ENCODE data around the gene NRXN3.

NRXN3 gene

GRCh38 chr14:79027138-79027537, 857.0 kb downstream of the NRXN3 start:
- in situ Hi-C loops (cut with MboI; ENCODE audit: low sequenced_read_pairs): no loop called here
- H3K36me3 ChIP-seq (replicated peaks): no peaks in the 10 kb centered on the region

GRCh38 chr14:79028281-79028680, 858.1 kb downstream of the NRXN3 start:
- H3K36me3 ChIP-seq (replicated peaks): no peaks in the 10 kb centered on the region
- DNase-seq (ENCODE audit: low spot score in 2 of 2): no peak
- H3K9me3 ChIP-seq: no peaks in the 10 kb centered on the region
- in situ Hi-C loops (cut with MboI; ENCODE audit: low sequenced_read_pairs): no loop called here
- H3K4me1 ChIP-seq: no peaks in the 10 kb centered on the region
- no peak overlapping the region for H3K4me3 ChIP-seq
- no peaks in the 10 kb centered on the region for H3K27me3 ChIP-seq (ENCODE audit: low read depth)

More at GRCh38 chr14:79027138-79027537, 857.0 kb downstream of the NRXN3 start:
- Histone ChIP-seq H3K4me3 (no peak overlapping the region), H3K4me1 (no peaks in the 10 kb centered on the region), H3K9me3 (no peaks in the 10 kb centered on the region), H3K27me3 (ENCODE audit: low read depth) (no peaks in the 10 kb centered on the region)
- DNase-seq (ENCODE audit: low spot score in 2 of 2): no peak

GRCh38 chr14:79036441-79036840, 866.3 kb downstream of the NRXN3 start:
- no peaks in the 10 kb centered on the region for H3K4me1 ChIP-seq

GRCh38 chr14:79037106-79037505, 866.9 kb downstream of the NRXN3 start:
- Histone ChIP-seq H3K27me3 (ENCODE audit: low read depth) (no peaks in the 10 kb centered on the region), H3K4me3 (no peak overlapping the region), H3K9me3 (no peaks in the 10 kb centered on the region), H3K4me1 (no peaks in the 10 kb centered on the region), H3K36me3 (replicated peaks) (no peaks in the 10 kb centered on the region)
- in situ Hi-C loops (cut with MboI; ENCODE audit: low sequenced_read_pairs): no loop called here
- no peak for DNase-seq (ENCODE audit: low spot score in 2 of 2)

More at GRCh38 chr14:79036441-79036840, 866.3 kb downstream of the NRXN3 start:
- no peak for DNase-seq (ENCODE audit: low spot score in 2 of 2)
- H3K9me3 ChIP-seq: no peaks in the 10 kb centered on the region
- in situ Hi-C loops (cut with MboI; ENCODE audit: low sequenced_read_pairs): no loop called here
- H3K27me3 ChIP-seq (ENCODE audit: low read depth): no peaks in the 10 kb centered on the region
- H3K4me3 ChIP-seq: no peak overlapping the region
- H3K36me3 ChIP-seq (replicated peaks): no peaks in the 10 kb centered on the region

GRCh38 chr14:79037593-79037992, 867.4 kb downstream of the NRXN3 start:
- H3K4me3 ChIP-seq: no peak overlapping the region
- DNase-seq (ENCODE audit: low spot score in 2 of 2): no peak
- H3K4me1 ChIP-seq: no peaks in the 10 kb centered on the region
- no peaks in the 10 kb centered on the region for H3K9me3 ChIP-seq
- no peaks in the 10 kb centered on the region for H3K27me3 ChIP-seq (ENCODE audit: low read depth)
- no peaks in the 10 kb centered on the region for H3K36me3 ChIP-seq (replicated peaks)
- in situ Hi-C loops (cut with MboI; ENCODE audit: low sequenced_read_pairs): no loop called here

- DNase-seq (ENCODE audit: low spot score in 2 of 2): no peak
- Histone ChIP-seq H3K4me1 (no peaks in the 10 kb centered on the region), H3K36me3 (replicated peaks) (no peaks in the 10 kb centered on the region), H3K9me3 (no peaks in the 10 kb centered on the region), H3K4me3 (no peak overlapping the region), H3K27me3 (ENCODE audit: low read depth) (no peaks in the 10 kb centered on the region)
- in situ Hi-C loops (cut with MboI; ENCODE audit: low sequenced_read_pairs): no loop called here
These were observed 870.6 kb downstream of the NRXN3 start for GRCh38 chr14:79040790-79041189.

- no peak overlapping the region for H3K4me3 ChIP-seq
- no peaks in the 10 kb centered on the region for H3K9me3 ChIP-seq
- H3K27me3 ChIP-seq (ENCODE audit: low read depth): no peaks in the 10 kb centered on the region
- H3K4me1 ChIP-seq: no peaks in the 10 kb centered on the region
- DNase-seq (ENCODE audit: low spot score in 2 of 2): no peak
- in situ Hi-C loops (cut with MboI; ENCODE audit: low sequenced_read_pairs): no loop called here
- H3K36me3 ChIP-seq (replicated peaks): no peaks in the 10 kb centered on the region
These were observed 873.2 kb downstream of the NRXN3 start for GRCh38 chr14:79043194-79043889.

- no peak for DNase-seq (ENCODE audit: low spot score in 2 of 2)
- Histone ChIP-seq H3K9me3 (no peaks in the 10 kb centered on the region), H3K4me1 (no peaks in the 10 kb centered on the region), H3K36me3 (replicated peaks) (no peaks in the 10 kb centered on the region), H3K27me3 (ENCODE audit: low read depth) (no peaks in the 10 kb centered on the region), H3K4me3 (no peak overlapping the region)
- in situ Hi-C loops (cut with MboI; ENCODE audit: low sequenced_read_pairs): no loop called here
These were observed 874.9 kb downstream of the NRXN3 start for GRCh38 chr14:79044894-79045624.

GRCh38 chr14:79050787-79051727, 880.9 kb downstream of the NRXN3 start:
- no peaks in the 10 kb centered on the region for H3K9me3 ChIP-seq
- no peak overlapping the region for H3K4me3 ChIP-seq
- no peaks in the 10 kb centered on the region for H3K36me3 ChIP-seq (replicated peaks)
- DNase-seq (ENCODE audit: low spot score in 2 of 2): peak in 1 of 2 experiments; percentile 23
- no peaks in the 10 kb centered on the region for H3K4me1 ChIP-seq
- no peaks in the 10 kb centered on the region for H3K27me3 ChIP-seq (ENCODE audit: low read depth)
- in situ Hi-C loops (cut with MboI; ENCODE audit: low sequenced_read_pairs): no loop called here

GRCh38 chr14:79051742-79052141, 881.6 kb downstream of the NRXN3 start:
- Histone ChIP-seq H3K27me3 (ENCODE audit: low read depth) (no peaks in the 10 kb centered on the region), H3K4me1 (no peaks in the 10 kb centered on the region), H3K36me3 (replicated peaks) (no peaks in the 10 kb centered on the region), H3K4me3 (no peak overlapping the region), H3K9me3 (no peaks in the 10 kb centered on the region)
- DNase-seq (ENCODE audit: low spot score in 2 of 2): no peak
- in situ Hi-C loops (cut with MboI; ENCODE audit: low sequenced_read_pairs): no loop called here

- Histone ChIP-seq H3K36me3 (replicated peaks) (no peaks in the 10 kb centered on the region), H3K27me3 (ENCODE audit: low read depth) (no peaks in the 10 kb centered on the region), H3K9me3 (no peaks in the 10 kb centered on the region), H3K4me1 (no peaks in the 10 kb centered on the region), H3K4me3 (no peak overlapping the region)
- no peak for DNase-seq (ENCODE audit: low spot score in 2 of 2)
- in situ Hi-C loops (cut with MboI; ENCODE audit: low sequenced_read_pairs): no loop called here
These were observed 886.7 kb downstream of the NRXN3 start for GRCh38 chr14:79056879-79057278.

- H3K4me3 ChIP-seq: no peak overlapping the region
- no peaks in the 10 kb centered on the region for H3K27me3 ChIP-seq (ENCODE audit: low read depth)
- no peaks in the 10 kb centered on the region for H3K9me3 ChIP-seq
- in situ Hi-C loops (cut with MboI; ENCODE audit: low sequenced_read_pairs): no loop called here
- no peak for DNase-seq (ENCODE audit: low spot score in 2 of 2)
- no peaks in the 10 kb centered on the region for H3K4me1 ChIP-seq
- no peaks in the 10 kb centered on the region for H3K36me3 ChIP-seq (replicated peaks)
These were observed 887.2 kb downstream of the NRXN3 start for GRCh38 chr14:79057333-79057732.

GRCh38 chr14:79062226-79062625, 892.1 kb downstream of the NRXN3 start:
- H3K27me3 ChIP-seq (ENCODE audit: low read depth): no peaks in the 10 kb centered on the region
- no peaks in the 10 kb centered on the region for H3K36me3 ChIP-seq (replicated peaks)

GRCh38 chr14:79064214-79064613, 894.0 kb downstream of the NRXN3 start:
- in situ Hi-C loops (cut with MboI; ENCODE audit: low sequenced_read_pairs): no loop called here
- H3K4me1 ChIP-seq: no peaks in the 10 kb centered on the region
- H3K9me3 ChIP-seq: no peaks in the 10 kb centered on the region
- DNase-seq (ENCODE audit: low spot score in 2 of 2): no peak
- H3K27me3 ChIP-seq (ENCODE audit: low read depth): no peaks in the 10 kb centered on the region
- no peak overlapping the region for H3K4me3 ChIP-seq
- H3K36me3 ChIP-seq (replicated peaks): no peaks in the 10 kb centered on the region

More at GRCh38 chr14:79062226-79062625, 892.1 kb downstream of the NRXN3 start:
- in situ Hi-C loops (cut with MboI; ENCODE audit: low sequenced_read_pairs): no loop called here
- Histone ChIP-seq H3K4me1 (no peaks in the 10 kb centered on the region), H3K9me3 (no peaks in the 10 kb centered on the region), H3K4me3 (no peak overlapping the region)
- no peak for DNase-seq (ENCODE audit: low spot score in 2 of 2)
